GM10266 (cell line): ENCODE measurements around the gene SDHC.
"Not testable (repeated sequence)": the region's sequence is repeated elsewhere in the genome, so short reads cannot be mapped to it uniquely, and the experiment has no call there.

Source experiments
- DNase-seq: peaks from one replicate; pipeline ENCODE4 v3.0.0; 2012; ENCODE audit errors: extremely low spot score
- CTCF ChIP-seq: IDR thresholded peaks from 2 replicates; pipeline ENCODE4 v1.5.1; 2012; ENCODE audit warnings: mild to moderate bottlenecking, low read depth; ENCODE audit not compliant: control insufficient read depth, insufficient read depth; ENCODE audit errors: missing control alignments

Gene SDHC

GRCh38 chr1:161381707-161382106, 67.5 kb downstream of the SDHC start:
- no peak for DNase-seq
- TF ChIP-seq CTCF: no peak

- DNase-seq: peak; percentile 56
These were observed 68.2 kb downstream of the SDHC start for GRCh38 chr1:161382214-161383019.

GRCh38 chr1:161388639-161389038, 74.5 kb downstream of the SDHC start:
- no peak for DNase-seq
- no peak for TF ChIP-seq CTCF

More at GRCh38 chr1:161382214-161383019, 68.2 kb downstream of the SDHC start:
- TF ChIP-seq CTCF: peak; percentile 64

- not testable (repeated sequence) for DNase-seq
These were observed 75.0 kb downstream of the SDHC start for GRCh38 chr1:161389158-161389557.

- TF ChIP-seq CTCF: no peak
- peak; percentile 90 for DNase-seq
These were observed 75.7 kb downstream of the SDHC start for GRCh38 chr1:161389691-161390558.

- no peak for TF ChIP-seq CTCF
- DNase-seq: no peak
These were observed 76.3 kb downstream of the SDHC start for GRCh38 chr1:161390559-161390858.

- not testable (repeated sequence) for DNase-seq
These were observed 77.0 kb downstream of the SDHC start for GRCh38 chr1:161391136-161391535.

GRCh38 chr1:161391611-161392010, 77.4 kb downstream of the SDHC start:
- no peak for TF ChIP-seq CTCF
- DNase-seq: no peak
